Fibroblast of the aortic adventitia (primary cell): ENCODE measurements around the gene GATA1. TPM values are rescaled to one million over a fixed set of nuclear protein-coding genes. Genes with fewer than 3 reads are reported as not detected.

Source experiments
- DNase-seq: peaks from one replicate; pipeline ENCODE4 v3.0.0-alpha.2; 2010; ENCODE audit warnings: low read depth
- H3K4me3 ChIP-seq: 2 replicates; pipeline ENCODE4 v1.5.1; 2011; ENCODE audit warnings: low read depth, mild to moderate bottlenecking, control low read depth, low read length, moderate library complexity
- CTCF ChIP-seq: IDR thresholded peaks from 2 replicates; pipeline ENCODE4 v1.5.1; 2011; ENCODE audit warnings: mild to moderate bottlenecking, low read length, control low read depth, inconsistent platforms; ENCODE audit not compliant: insufficient read depth
- total RNA-seq: library from RNA; depleted of rRNA; stranded (reverse); fragments of >200 nt; gene quantifications from 2 replicates; pipeline ENCODE4 v1.2.3, GENCODE V29; 2012; ENCODE audit warnings: low replicate concordance

GATA1 gene
- total RNA-seq, 1 donor, result not detected

- no peak for TF ChIP-seq CTCF
- H3K4me3 ChIP-seq, result peak overlapping the region; percentile 76
- no peak for DNase-seq
These were observed 16.5 kb downstream of the GATA1 start for GRCh38 chrX:48802905-48803200.

DNA sequence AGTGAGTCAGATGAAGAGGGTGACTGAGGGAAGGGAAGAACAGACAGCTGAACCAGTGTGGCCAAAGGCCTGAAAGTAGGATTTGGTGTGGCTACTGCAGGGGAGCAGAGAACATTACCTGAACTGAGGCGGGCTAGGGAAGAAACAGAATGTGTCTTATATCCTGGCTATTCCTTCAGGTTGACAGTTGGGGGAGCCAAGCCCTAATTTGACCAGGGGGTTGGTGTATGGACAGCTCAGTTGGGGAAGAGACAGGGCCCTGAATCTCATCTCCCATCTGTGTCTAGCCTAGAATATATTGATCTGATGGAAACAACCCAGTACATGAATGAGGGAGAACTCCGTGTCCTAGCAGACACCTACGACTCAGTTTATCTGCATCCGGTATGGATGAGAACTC, 19.7 kb downstream of the GATA1 start:
- no peak for DNase-seq
- TF ChIP-seq CTCF, result no peak
- H3K4me3 ChIP-seq, result no peak overlapping the region

DNA sequence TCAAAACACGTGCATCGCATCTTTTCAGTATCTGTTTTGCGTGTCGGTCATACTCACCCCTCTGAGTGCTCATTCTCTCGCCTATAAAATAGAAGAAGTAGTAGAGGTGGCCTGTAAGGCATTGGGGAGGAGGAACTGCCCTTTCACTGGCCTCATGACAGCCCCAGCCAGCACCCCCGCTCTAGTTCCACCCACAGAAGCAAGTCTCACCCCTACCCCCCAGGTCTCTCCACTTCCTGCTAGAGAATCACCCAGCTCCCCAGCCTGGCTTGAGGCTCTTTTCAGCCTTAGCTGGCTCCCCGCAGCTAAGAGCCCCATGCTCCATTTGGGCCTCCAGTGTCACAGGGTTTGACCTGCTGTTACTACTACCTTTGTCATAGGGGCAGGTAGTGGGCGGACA, 27.3 kb downstream of the GATA1 start:
- no peak overlapping the region for H3K4me3 ChIP-seq
- no peak for DNase-seq
- no peak for TF ChIP-seq CTCF

DNA sequence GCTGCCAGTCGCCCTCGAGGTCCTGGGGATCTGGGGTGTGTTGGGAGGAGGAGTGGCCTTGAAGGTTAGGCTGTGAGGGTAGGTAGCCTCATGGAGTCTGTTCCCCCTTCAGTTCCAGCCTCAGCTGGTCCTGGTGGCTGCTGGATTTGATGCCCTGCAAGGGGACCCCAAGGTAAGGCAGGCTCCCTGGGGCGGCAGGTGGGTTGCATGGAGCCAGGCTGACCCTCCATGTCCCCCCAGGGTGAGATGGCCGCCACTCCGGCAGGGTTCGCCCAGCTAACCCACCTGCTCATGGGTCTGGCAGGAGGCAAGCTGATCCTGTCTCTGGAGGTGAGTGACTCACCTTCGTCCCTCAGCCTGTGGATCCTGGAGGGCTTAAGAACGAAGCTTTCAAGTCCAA, 28.3 kb downstream of the GATA1 start:
- no peak for TF ChIP-seq CTCF
- DNase-seq, result no peak
- H3K4me3 ChIP-seq, result no peak overlapping the region

DNA sequence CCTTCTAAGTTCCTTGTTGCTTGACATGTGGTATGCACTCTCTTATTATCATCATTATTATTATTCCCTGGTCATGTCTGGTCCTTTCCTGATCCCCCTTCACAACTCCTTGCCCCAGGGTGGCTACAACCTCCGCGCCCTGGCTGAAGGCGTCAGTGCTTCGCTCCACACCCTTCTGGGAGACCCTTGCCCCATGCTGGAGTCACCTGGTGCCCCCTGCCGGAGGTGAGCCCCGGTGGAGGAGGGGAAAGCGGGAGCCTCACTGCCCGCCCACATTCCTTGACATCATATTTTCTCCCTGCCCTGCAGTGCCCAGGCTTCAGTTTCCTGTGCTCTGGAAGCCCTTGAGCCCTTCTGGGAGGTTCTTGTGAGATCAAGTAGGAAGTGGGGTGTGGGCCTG, 28.9 kb downstream of the GATA1 start:
- no peak overlapping the region for H3K4me3 ChIP-seq
- TF ChIP-seq CTCF, result no peak
- DNase-seq, result no peak

- no peak for TF ChIP-seq CTCF
- no peak overlapping the region for H3K4me3 ChIP-seq
- no peak for DNase-seq
These were observed 29.8 kb downstream of the GATA1 start for GRCh38 chrX:48816014-48816810.

DNA sequence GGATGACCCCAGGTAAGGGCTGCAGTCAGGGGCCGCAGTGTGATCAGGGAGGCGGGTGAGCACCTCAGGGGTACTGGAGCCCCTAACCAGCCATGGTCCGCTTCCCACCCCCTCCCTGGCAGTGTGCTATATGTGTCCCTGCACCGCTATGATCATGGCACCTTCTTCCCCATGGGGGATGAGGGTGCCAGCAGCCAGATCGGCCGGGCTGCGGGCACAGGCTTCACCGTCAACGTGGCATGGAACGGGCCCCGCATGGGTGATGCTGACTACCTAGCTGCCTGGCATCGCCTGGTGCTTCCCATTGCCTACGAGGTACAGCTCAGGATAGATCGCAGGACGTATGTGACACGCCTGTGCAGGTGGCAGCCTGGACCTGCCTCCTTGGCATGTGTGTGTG, 31.7 kb downstream of the GATA1 start:
- H3K4me3 ChIP-seq, result no peak overlapping the region
- no peak for DNase-seq
- no peak for TF ChIP-seq CTCF
